ENCODE results near the gene PEA15.

The PEA15 gene

GRCh38 chr1:160227561-160227960 is 22.4 kb downstream of the PEA15 start:
- peaks cover 65% of the 10 kb centered on the region for H3K36me3 Mint-ChIP-seq (ENCODE audit: low read depth)
- no peak for DNase-seq
- no peak overlapping the region for H3K27ac Mint-ChIP-seq
- no peaks in the 10 kb centered on the region for H3K9me3 Mint-ChIP-seq
- H3K4me3 Mint-ChIP-seq = no peak overlapping the region
- no peaks in the 10 kb centered on the region for H3K4me1 Mint-ChIP-seq (ENCODE audit: low read depth)
- H3K27me3 Mint-ChIP-seq = no peaks in the 10 kb centered on the region

GRCh38 chr1:160228431-160228830 is 23.2 kb downstream of the PEA15 start:
- H3K9me3 Mint-ChIP-seq = no peaks in the 10 kb centered on the region
- H3K36me3 Mint-ChIP-seq (ENCODE audit: low read depth) = peaks cover 65% of the 10 kb centered on the region
- no peak overlapping the region for H3K4me3 Mint-ChIP-seq
- peaks cover 2% of the 10 kb centered on the region for H3K4me1 Mint-ChIP-seq (ENCODE audit: low read depth)
- no peak overlapping the region for H3K27ac Mint-ChIP-seq
- no peak for DNase-seq
- no peaks in the 10 kb centered on the region for H3K27me3 Mint-ChIP-seq

- peaks cover 93% of the 10 kb centered on the region for H3K36me3 Mint-ChIP-seq (ENCODE audit: low read depth)
- H3K27ac Mint-ChIP-seq = no peak overlapping the region
- no peak overlapping the region for H3K4me3 Mint-ChIP-seq
- H3K27me3 Mint-ChIP-seq = no peaks in the 10 kb centered on the region
- peaks cover 14% of the 10 kb centered on the region for H3K4me1 Mint-ChIP-seq (ENCODE audit: low read depth)
- DNase-seq = no peak
- no peaks in the 10 kb centered on the region for H3K9me3 Mint-ChIP-seq
Observed at GRCh38 chr1:160232911-160233310, 27.7 kb downstream of the PEA15 start.

- Mint-ChIP-seq H3K4me1 (ENCODE audit: low read depth) (peaks cover 14% of the 10 kb centered on the region), H3K27me3 (no peaks in the 10 kb centered on the region), H3K9me3 (no peaks in the 10 kb centered on the region), H3K4me3 (no peak overlapping the region), H3K27ac (peak overlapping the region; percentile 47), H3K36me3 (ENCODE audit: low read depth) (peaks cover 92% of the 10 kb centered on the region)
- no peak for DNase-seq
Observed at GRCh38 chr1:160236806-160237205, 31.6 kb downstream of the PEA15 start.

- no peak overlapping the region for H3K4me3 Mint-ChIP-seq
- no peaks in the 10 kb centered on the region for H3K9me3 Mint-ChIP-seq
Observed at GRCh38 chr1:160237558-160237957, 32.4 kb downstream of the PEA15 start.

GRCh38 chr1:160238408-160238807 is 33.2 kb downstream of the PEA15 start:
- Mint-ChIP-seq H3K9me3 (no peaks in the 10 kb centered on the region), H3K4me3 (no peak overlapping the region), H3K36me3 (ENCODE audit: low read depth) (peaks cover 93% of the 10 kb centered on the region), H3K27ac (no peak overlapping the region), H3K4me1 (ENCODE audit: low read depth) (peaks cover 12% of the 10 kb centered on the region), H3K27me3 (no peaks in the 10 kb centered on the region)
- no peak for DNase-seq

More at GRCh38 chr1:160237558-160237957, 32.4 kb downstream of the PEA15 start:
- H3K36me3 Mint-ChIP-seq (ENCODE audit: low read depth) = peaks cover 93% of the 10 kb centered on the region
- H3K4me1 Mint-ChIP-seq (ENCODE audit: low read depth) = peaks cover 14% of the 10 kb centered on the region
- DNase-seq = no peak
- no peak overlapping the region for H3K27ac Mint-ChIP-seq
- no peaks in the 10 kb centered on the region for H3K27me3 Mint-ChIP-seq

- DNase-seq = no peak
- Mint-ChIP-seq H3K36me3 (ENCODE audit: low read depth) (peaks cover 89% of the 10 kb centered on the region), H3K27me3 (no peaks in the 10 kb centered on the region), H3K4me1 (ENCODE audit: low read depth) (peaks cover 3% of the 10 kb centered on the region), H3K4me3 (no peak overlapping the region), H3K27ac (no peak overlapping the region), H3K9me3 (no peaks in the 10 kb centered on the region)
Observed at GRCh38 chr1:160239582-160240299, 34.6 kb downstream of the PEA15 start.

- H3K27me3 Mint-ChIP-seq = no peaks in the 10 kb centered on the region
- no peak overlapping the region for H3K4me3 Mint-ChIP-seq
- peaks cover 9% of the 10 kb centered on the region for H3K4me1 Mint-ChIP-seq (ENCODE audit: low read depth)
- peaks cover 65% of the 10 kb centered on the region for H3K36me3 Mint-ChIP-seq (ENCODE audit: low read depth)
- H3K9me3 Mint-ChIP-seq = no peaks in the 10 kb centered on the region
- DNase-seq = no peak
- H3K27ac Mint-ChIP-seq = peak overlapping the region; percentile 35
Observed at GRCh38 chr1:160243767-160244166, 38.6 kb downstream of the PEA15 start.

GRCh38 chr1:160244209-160244608 is 39.0 kb downstream of the PEA15 start:
- Mint-ChIP-seq H3K27ac (no peak overlapping the region), H3K4me1 (ENCODE audit: low read depth) (peaks cover 9% of the 10 kb centered on the region), H3K36me3 (ENCODE audit: low read depth) (peaks cover 61% of the 10 kb centered on the region), H3K27me3 (no peaks in the 10 kb centered on the region), H3K9me3 (no peaks in the 10 kb centered on the region), H3K4me3 (no peak overlapping the region)
- DNase-seq = no peak

- Mint-ChIP-seq H3K4me3 (no peak overlapping the region), H3K4me1 (ENCODE audit: low read depth) (peaks cover 13% of the 10 kb centered on the region), H3K36me3 (ENCODE audit: low read depth) (peaks cover 53% of the 10 kb centered on the region), H3K27me3 (no peaks in the 10 kb centered on the region), H3K9me3 (no peaks in the 10 kb centered on the region), H3K27ac (no peak overlapping the region)
- no peak for DNase-seq
Observed at GRCh38 chr1:160245434-160245833, 40.2 kb downstream of the PEA15 start.

- H3K36me3 Mint-ChIP-seq (ENCODE audit: low read depth) = peaks cover 54% of the 10 kb centered on the region
- H3K4me3 Mint-ChIP-seq = no peak overlapping the region
- peaks cover 22% of the 10 kb centered on the region for H3K4me1 Mint-ChIP-seq (ENCODE audit: low read depth)
- no peaks in the 10 kb centered on the region for H3K9me3 Mint-ChIP-seq
- no peaks in the 10 kb centered on the region for H3K27me3 Mint-ChIP-seq
- no peak overlapping the region for H3K27ac Mint-ChIP-seq
- DNase-seq = no peak
Observed at GRCh38 chr1:160247053-160247452, 41.9 kb downstream of the PEA15 start.

- Mint-ChIP-seq H3K27ac (peak overlapping the region; percentile 61), H3K36me3 (ENCODE audit: low read depth) (peaks cover 47% of the 10 kb centered on the region), H3K27me3 (no peaks in the 10 kb centered on the region), H3K4me3 (no peak overlapping the region), H3K9me3 (no peaks in the 10 kb centered on the region), H3K4me1 (ENCODE audit: low read depth) (peaks cover 22% of the 10 kb centered on the region)
- DNase-seq = no peak
Observed at GRCh38 chr1:160251011-160251410, 45.8 kb downstream of the PEA15 start.

GRCh38 chr1:160251687-160252526 is 46.7 kb downstream of the PEA15 start:
- Mint-ChIP-seq H3K9me3 (no peaks in the 10 kb centered on the region), H3K4me1 (ENCODE audit: low read depth) (peaks cover 28% of the 10 kb centered on the region), H3K27ac (peak overlapping the region; percentile 23), H3K4me3 (no peak overlapping the region), H3K36me3 (ENCODE audit: low read depth) (peaks cover 49% of the 10 kb centered on the region), H3K27me3 (no peaks in the 10 kb centered on the region)
- DNase-seq = peak; percentile 40

GRCh38 chr1:160255781-160256300 is 50.7 kb downstream of the PEA15 start:
- Mint-ChIP-seq H3K27me3 (no peaks in the 10 kb centered on the region), H3K4me1 (ENCODE audit: low read depth) (peaks cover 58% of the 10 kb centered on the region), H3K4me3 (no peak overlapping the region), H3K36me3 (ENCODE audit: low read depth) (peaks cover 69% of the 10 kb centered on the region), H3K9me3 (no peaks in the 10 kb centered on the region), H3K27ac (no peak overlapping the region)
- DNase-seq = no peak
